Right kidney (tissue), 1 donor: ENCODE measurements around the gene ATP1A2.
"Not testable (repeated sequence)": the region's sequence is repeated elsewhere in the genome, so short reads cannot be mapped to it uniquely, and the experiment has no call there.

Experiments
- DNase-seq: peaks from one replicate; pipeline ENCODE4 v3.0.0-alpha.2; 2016

Gene ATP1A2

GRCh38 chr1:160124705-160125478, 9.3 kb downstream of the ATP1A2 start:
- no peak for DNase-seq

- DNase-seq = no peak
These were observed 10.2 kb downstream of the ATP1A2 start for GRCh38 chr1:160125746-160126145.

- not testable (repeated sequence) for DNase-seq
These were observed 10.8 kb downstream of the ATP1A2 start for GRCh38 chr1:160126342-160126741.

- no peak for DNase-seq
These were observed 11.8 kb downstream of the ATP1A2 start for GRCh38 chr1:160127381-160127780.

GRCh38 chr1:160127865-160128523, 12.4 kb downstream of the ATP1A2 start:
- DNase-seq = no peak

- no peak for DNase-seq
These were observed 13.1 kb downstream of the ATP1A2 start for GRCh38 chr1:160128636-160129035.

- no peak for DNase-seq
These were observed 13.5 kb downstream of the ATP1A2 start for GRCh38 chr1:160129046-160129445.

- DNase-seq = no peak
These were observed 14.0 kb downstream of the ATP1A2 start for GRCh38 chr1:160129558-160129957.

- no peak for DNase-seq
These were observed 14.4 kb downstream of the ATP1A2 start for GRCh38 chr1:160129966-160130365.

- DNase-seq = no peak
These were observed 14.9 kb downstream of the ATP1A2 start for GRCh38 chr1:160130486-160130885.

- no peak for DNase-seq
These were observed 15.4 kb downstream of the ATP1A2 start for GRCh38 chr1:160130939-160131338.

GRCh38 chr1:160131803-160132565, 16.4 kb downstream of the ATP1A2 start:
- DNase-seq = no peak

- DNase-seq = no peak
These were observed 18.6 kb downstream of the ATP1A2 start for GRCh38 chr1:160133990-160134770.

GRCh38 chr1:160134791-160135572, 19.4 kb downstream of the ATP1A2 start:
- no peak for DNase-seq

- DNase-seq = no peak
These were observed 20.8 kb downstream of the ATP1A2 start for GRCh38 chr1:160136121-160136925.

GRCh38 chr1:160136926-160137200, 21.3 kb downstream of the ATP1A2 start:
- no peak for DNase-seq

- no peak for DNase-seq
These were observed 21.8 kb downstream of the ATP1A2 start for GRCh38 chr1:160137216-160137862.

GRCh38 chr1:160139840-160140239, 24.3 kb downstream of the ATP1A2 start:
- no peak for DNase-seq

- no peak for DNase-seq
These were observed 28.1 kb downstream of the ATP1A2 start for GRCh38 chr1:160143695-160144094.

GRCh38 chr1:160144921-160145320, 29.4 kb downstream of the ATP1A2 start:
- DNase-seq = no peak
